ENCODE data around the gene IGHMBP2. TPM values are rescaled to one million over a fixed set of nuclear protein-coding genes. Genes with fewer than 3 reads are reported as not detected.

Gene IGHMBP2
- polyA plus RNA-seq, 1 donor from 2014 or later = 9.5 TPM

DNA sequence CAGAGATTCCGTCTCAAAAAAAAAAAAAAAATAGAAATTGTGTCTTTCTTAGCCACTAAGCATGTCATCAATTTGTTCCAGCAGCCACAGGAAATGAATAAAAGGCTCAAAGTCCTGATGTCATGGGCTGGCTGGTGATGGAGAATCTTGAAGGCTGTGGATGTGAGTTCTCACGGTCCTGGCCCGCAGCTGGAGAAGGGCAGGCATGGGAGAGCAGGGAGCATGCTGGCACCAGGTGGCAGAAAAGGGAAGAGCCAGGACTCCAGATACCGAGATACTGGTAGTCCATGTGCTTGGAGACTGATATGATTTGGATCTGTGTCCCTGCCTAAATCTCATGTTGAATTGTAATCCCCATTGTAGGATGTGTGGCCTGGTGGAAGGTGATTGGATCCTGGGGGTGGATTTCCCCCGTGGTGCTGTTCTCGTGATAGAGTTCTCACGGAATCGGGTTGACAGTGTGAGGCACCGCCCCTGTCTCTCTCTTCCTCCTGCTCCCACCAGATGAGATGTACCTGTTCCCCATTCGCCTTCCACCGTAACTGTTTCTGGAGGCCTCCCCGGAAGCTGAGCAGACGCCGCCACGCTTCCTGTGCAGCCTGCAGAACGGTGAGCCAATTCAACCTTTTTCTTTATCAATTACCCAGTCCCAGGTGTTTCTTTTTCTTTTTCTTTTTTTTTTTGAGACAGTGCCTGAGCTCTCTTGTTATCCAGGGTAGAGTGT lies 59.0 kb downstream of the IGHMBP2 start:
- no peak overlapping the region for H3K27ac ChIP-seq (ENCODE audit: low read length)
- H2AFZ ChIP-seq (ENCODE audit: low read depth, low read length) = no peak overlapping the region
- no peaks in the 10 kb centered on the region for H3K9me2 ChIP-seq (ENCODE audit: insufficient read depth, low read length)
- H3K4me2 ChIP-seq (ENCODE audit: low read length) = no peak overlapping the region
- no peak for TF ChIP-seq EZH2 (IDR thresholded peaks at IDR 0.05; ENCODE audit: borderline replicate concordance, insufficient read depth, low read length, poor library complexity, severe bottlenecking)
- TF ChIP-seq, protein P1, sequence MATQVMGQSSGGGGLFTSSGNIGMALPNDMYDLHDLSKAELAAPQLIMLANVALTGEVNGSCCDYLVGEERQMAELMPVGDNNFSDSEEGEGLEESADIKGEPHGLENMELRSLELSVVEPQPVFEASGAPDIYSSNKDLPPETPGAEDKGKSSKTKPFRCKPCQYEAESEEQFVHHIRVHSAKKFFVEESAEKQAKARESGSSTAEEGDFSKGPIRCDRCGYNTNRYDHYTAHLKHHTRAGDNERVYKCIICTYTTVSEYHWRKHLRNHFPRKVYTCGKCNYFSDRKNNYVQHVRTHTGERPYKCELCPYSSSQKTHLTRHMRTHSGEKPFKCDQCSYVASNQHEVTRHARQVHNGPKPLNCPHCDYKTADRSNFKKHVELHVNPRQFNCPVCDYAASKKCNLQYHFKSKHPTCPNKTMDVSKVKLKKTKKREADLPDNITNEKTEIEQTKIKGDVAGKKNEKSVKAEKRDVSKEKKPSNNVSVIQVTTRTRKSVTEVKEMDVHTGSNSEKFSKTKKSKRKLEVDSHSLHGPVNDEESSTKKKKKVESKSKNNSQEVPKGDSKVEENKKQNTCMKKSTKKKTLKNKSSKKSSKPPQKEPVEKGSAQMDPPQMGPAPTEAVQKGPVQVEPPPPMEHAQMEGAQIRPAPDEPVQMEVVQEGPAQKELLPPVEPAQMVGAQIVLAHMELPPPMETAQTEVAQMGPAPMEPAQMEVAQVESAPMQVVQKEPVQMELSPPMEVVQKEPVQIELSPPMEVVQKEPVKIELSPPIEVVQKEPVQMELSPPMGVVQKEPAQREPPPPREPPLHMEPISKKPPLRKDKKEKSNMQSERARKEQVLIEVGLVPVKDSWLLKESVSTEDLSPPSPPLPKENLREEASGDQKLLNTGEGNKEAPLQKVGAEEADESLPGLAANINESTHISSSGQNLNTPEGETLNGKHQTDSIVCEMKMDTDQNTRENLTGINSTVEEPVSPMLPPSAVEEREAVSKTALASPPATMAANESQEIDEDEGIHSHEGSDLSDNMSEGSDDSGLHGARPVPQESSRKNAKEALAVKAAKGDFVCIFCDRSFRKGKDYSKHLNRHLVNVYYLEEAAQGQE (IDR thresholded peaks at IDR 0.05; ENCODE audit: borderline replicate concordance) = no peak
- TF ChIP-seq POLR2AphosphoS5 (IDR thresholded peaks at IDR 0.05) = no peak
- TF ChIP-seq MXI1 (conservative IDR thresholded peaks at IDR 0.05; ENCODE audit: poor library complexity, severe bottlenecking) = no peak
- TF ChIP-seq, protein P2, sequence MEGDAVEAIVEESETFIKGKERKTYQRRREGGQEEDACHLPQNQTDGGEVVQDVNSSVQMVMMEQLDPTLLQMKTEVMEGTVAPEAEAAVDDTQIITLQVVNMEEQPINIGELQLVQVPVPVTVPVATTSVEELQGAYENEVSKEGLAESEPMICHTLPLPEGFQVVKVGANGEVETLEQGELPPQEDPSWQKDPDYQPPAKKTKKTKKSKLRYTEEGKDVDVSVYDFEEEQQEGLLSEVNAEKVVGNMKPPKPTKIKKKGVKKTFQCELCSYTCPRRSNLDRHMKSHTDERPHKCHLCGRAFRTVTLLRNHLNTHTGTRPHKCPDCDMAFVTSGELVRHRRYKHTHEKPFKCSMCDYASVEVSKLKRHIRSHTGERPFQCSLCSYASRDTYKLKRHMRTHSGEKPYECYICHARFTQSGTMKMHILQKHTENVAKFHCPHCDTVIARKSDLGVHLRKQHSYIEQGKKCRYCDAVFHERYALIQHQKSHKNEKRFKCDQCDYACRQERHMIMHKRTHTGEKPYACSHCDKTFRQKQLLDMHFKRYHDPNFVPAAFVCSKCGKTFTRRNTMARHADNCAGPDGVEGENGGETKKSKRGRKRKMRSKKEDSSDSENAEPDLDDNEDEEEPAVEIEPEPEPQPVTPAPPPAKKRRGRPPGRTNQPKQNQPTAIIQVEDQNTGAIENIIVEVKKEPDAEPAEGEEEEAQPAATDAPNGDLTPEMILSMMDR (IDR thresholded peaks at IDR 0.05; ENCODE audit: poor library complexity, severe bottlenecking) = no peak
- no peak for TF ChIP-seq RAD21 (conservative IDR thresholded peaks at IDR 0.05)
- no peak for TF ChIP-seq SMC3 (conservative IDR thresholded peaks at IDR 0.05; ENCODE audit: poor library complexity)
- TF ChIP-seq EP300 (conservative IDR thresholded peaks at IDR 0.05; ENCODE audit: poor library complexity, severe bottlenecking) = no peak
- no peak for TF ChIP-seq TAF1 (IDR thresholded peaks at IDR 0.05; ENCODE audit: low read depth)
- peaks cover 4% of the 10 kb centered on the region for H3K9me3 ChIP-seq (ENCODE audit: low read length)
- H3K9ac ChIP-seq (ENCODE audit: low read length) = no peak overlapping the region
- no peaks in the 10 kb centered on the region for H3K36me3 ChIP-seq (ENCODE audit: insufficient read depth, low read length)
- no peaks in the 10 kb centered on the region for H3K79me2 ChIP-seq (replicated peaks; ENCODE audit: insufficient read depth, low read length)
- H3K4me3 ChIP-seq (ENCODE audit: low read length) = no peak overlapping the region
- no peaks in the 10 kb centered on the region for H4K20me1 ChIP-seq (ENCODE audit: insufficient read depth)
- H3K27me3 ChIP-seq (ENCODE audit: insufficient read depth, low read depth, low read length) = no peaks in the 10 kb centered on the region
- H3F3A ChIP-seq (ENCODE audit: insufficient read depth, low read length, poor library complexity, severe bottlenecking) = no peaks in the 10 kb centered on the region

DNA sequence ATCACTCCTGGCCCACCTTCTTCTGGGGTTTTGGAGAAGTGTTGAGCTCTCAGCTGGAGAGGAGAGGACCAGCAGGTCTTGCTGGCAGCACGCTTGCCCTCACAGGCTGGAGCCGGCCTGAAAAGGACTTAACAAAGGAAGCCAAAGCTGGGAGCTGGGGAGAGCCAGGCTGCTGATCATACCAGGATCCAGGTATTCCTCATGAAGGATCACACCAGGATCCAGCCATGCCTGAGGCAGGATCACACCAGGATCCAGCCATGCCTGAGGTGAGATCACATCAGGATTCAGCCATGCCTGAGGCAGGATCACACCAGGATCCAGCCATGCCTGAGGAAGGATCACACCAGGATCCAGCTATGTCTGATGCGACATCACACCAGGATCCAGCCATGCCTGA lies 60.1 kb downstream of the IGHMBP2 start:
- Histone ChIP-seq H3K27ac (ENCODE audit: low read length) (no peak overlapping the region), H3K36me3 (ENCODE audit: insufficient read depth, low read length) (no peaks in the 10 kb centered on the region), H4K20me1 (ENCODE audit: insufficient read depth) (no peaks in the 10 kb centered on the region), H3K9me3 (ENCODE audit: low read length) (peaks cover 4% of the 10 kb centered on the region), H3K4me2 (ENCODE audit: low read length) (no peak overlapping the region), H3K9ac (ENCODE audit: low read length) (no peak overlapping the region), H3K27me3 (ENCODE audit: insufficient read depth, low read depth, low read length) (no peaks in the 10 kb centered on the region), H2AFZ (ENCODE audit: low read depth, low read length) (no peak overlapping the region), H3F3A (ENCODE audit: insufficient read depth, low read length, poor library complexity, severe bottlenecking) (no peaks in the 10 kb centered on the region), H3K79me2 (replicated peaks; ENCODE audit: insufficient read depth, low read length) (no peaks in the 10 kb centered on the region), H3K9me2 (ENCODE audit: insufficient read depth, low read length) (no peaks in the 10 kb centered on the region), H3K4me3 (ENCODE audit: low read length) (no peak overlapping the region)
- TF ChIP-seq RAD21 (conservative IDR thresholded peaks at IDR 0.05) (no peak), TAF1 (IDR thresholded peaks at IDR 0.05; ENCODE audit: low read depth) (no peak), SMC3 (conservative IDR thresholded peaks at IDR 0.05; ENCODE audit: poor library complexity) (no peak), MXI1 (conservative IDR thresholded peaks at IDR 0.05; ENCODE audit: poor library complexity, severe bottlenecking) (no peak), EP300 (conservative IDR thresholded peaks at IDR 0.05; ENCODE audit: poor library complexity, severe bottlenecking) (no peak), POLR2AphosphoS5 (IDR thresholded peaks at IDR 0.05) (no peak), EZH2 (IDR thresholded peaks at IDR 0.05; ENCODE audit: borderline replicate concordance, insufficient read depth, low read length, poor library complexity, severe bottlenecking) (no peak)
- TF ChIP-seq, protein P2 (IDR thresholded peaks at IDR 0.05; ENCODE audit: poor library complexity, severe bottlenecking) = no peak
- TF ChIP-seq, protein P1 (IDR thresholded peaks at IDR 0.05; ENCODE audit: borderline replicate concordance) = no peak

Measured in neural cell (in vitro differentiated cells).